ENCODE results near the gene SERPINI2. TPM values are rescaled to one million over a fixed set of nuclear protein-coding genes. Genes with fewer than 3 reads are reported as not detected.

Gene SERPINI2
- total RNA-seq, 1 experiment from 2014 or later: 0.22 TPM

- peaks cover 1 to 4% of the 10 kb centered on the region in 2 experiments for H3K4me1 Mint-ChIP-seq
Observed at GRCh38 chr3:167445491-167445890, 28.4 kb downstream of the SERPINI2 start.

More at GRCh38 chr3:167445491-167445890, 28.4 kb downstream of the SERPINI2 start:
- H3K9me3 ChIP-seq (ENCODE audit: control insufficient read depth, low read depth, low read length): no peaks in the 10 kb centered on the region
- H3K23ac ChIP-seq (ENCODE audit: insufficient read length, low read depth, low read length): no peak overlapping the region
- H2BK120ac ChIP-seq (ENCODE audit: low read depth, low read length, poor library complexity, severe bottlenecking): no peak overlapping the region
- no peak overlapping the region for H3K4ac ChIP-seq (ENCODE audit: low read depth, low read length)
- H2BK20ac ChIP-seq (ENCODE audit: low read depth, low read length, poor library complexity, severe bottlenecking): no peak overlapping the region
- H3K56ac ChIP-seq (ENCODE audit: insufficient read length, low read depth, low read length): no peak overlapping the region
- no peaks in the 10 kb centered on the region for H4K20me1 ChIP-seq (ENCODE audit: control insufficient read depth, insufficient read depth, insufficient read length)
- H2AFZ ChIP-seq (ENCODE audit: low read length): no peak overlapping the region
- no peaks in the 10 kb centered on the region for H3K23me2 ChIP-seq (ENCODE audit: insufficient read length, low read depth, low read length, poor library complexity, severe bottlenecking)
- no peaks in the 10 kb centered on the region for H3K4me1 ChIP-seq (ENCODE audit: insufficient read depth, low read length)
- no peak overlapping the region for H2BK15ac ChIP-seq (ENCODE audit: low read depth, low read length)
- TF ChIP-seq, protein P1, sequence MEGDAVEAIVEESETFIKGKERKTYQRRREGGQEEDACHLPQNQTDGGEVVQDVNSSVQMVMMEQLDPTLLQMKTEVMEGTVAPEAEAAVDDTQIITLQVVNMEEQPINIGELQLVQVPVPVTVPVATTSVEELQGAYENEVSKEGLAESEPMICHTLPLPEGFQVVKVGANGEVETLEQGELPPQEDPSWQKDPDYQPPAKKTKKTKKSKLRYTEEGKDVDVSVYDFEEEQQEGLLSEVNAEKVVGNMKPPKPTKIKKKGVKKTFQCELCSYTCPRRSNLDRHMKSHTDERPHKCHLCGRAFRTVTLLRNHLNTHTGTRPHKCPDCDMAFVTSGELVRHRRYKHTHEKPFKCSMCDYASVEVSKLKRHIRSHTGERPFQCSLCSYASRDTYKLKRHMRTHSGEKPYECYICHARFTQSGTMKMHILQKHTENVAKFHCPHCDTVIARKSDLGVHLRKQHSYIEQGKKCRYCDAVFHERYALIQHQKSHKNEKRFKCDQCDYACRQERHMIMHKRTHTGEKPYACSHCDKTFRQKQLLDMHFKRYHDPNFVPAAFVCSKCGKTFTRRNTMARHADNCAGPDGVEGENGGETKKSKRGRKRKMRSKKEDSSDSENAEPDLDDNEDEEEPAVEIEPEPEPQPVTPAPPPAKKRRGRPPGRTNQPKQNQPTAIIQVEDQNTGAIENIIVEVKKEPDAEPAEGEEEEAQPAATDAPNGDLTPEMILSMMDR (conservative IDR thresholded peaks at IDR 0.05): no peak
- H3K9ac ChIP-seq (ENCODE audit: extremely low read depth, insufficient read length, low read length): no peak overlapping the region
- Mint-ChIP-seq H3K27ac (no peak overlapping the region), H3K4me3 (no peak overlapping the region), H3K27me3 (ENCODE audit: low read depth) (no peaks in the 10 kb centered on the region), H3K9me3 (peaks cover 0 to 3% of the 10 kb centered on the region in 2 experiments; a peak in 2 of 5 replicates), H3K36me3 (ENCODE audit: insufficient read depth in 1 of 3, low read depth in 3 of 3) (peaks cover 0 to 4% (median 2%) of the 10 kb centered on the region in 3 experiments; a peak in 3 of 7 replicates)
- H3K18ac ChIP-seq (ENCODE audit: insufficient read length, low read depth, low read length): no peak overlapping the region
- H2AK5ac ChIP-seq (ENCODE audit: insufficient read length, low read length): no peak overlapping the region
- DNase-seq: no peak
- no peak overlapping the region for H2BK5ac ChIP-seq (ENCODE audit: insufficient read length, low read length)
- H4K8ac ChIP-seq (replicated peaks; ENCODE audit: insufficient read length, low read depth, low read length): no peak overlapping the region
- no peak overlapping the region for H4K91ac ChIP-seq (ENCODE audit: insufficient read length, low read depth, low read length)
- no peak overlapping the region for H3K14ac ChIP-seq (ENCODE audit: insufficient read depth, low read length)
- no peaks in the 10 kb centered on the region for H3K79me1 ChIP-seq (ENCODE audit: insufficient read depth, low read depth, low read length, poor library complexity, severe bottlenecking)
- no peaks in the 10 kb centered on the region for H3K79me2 ChIP-seq (ENCODE audit: insufficient read depth, low read length)
- H4K5ac ChIP-seq (ENCODE audit: insufficient read length, low read depth, low read length): no peak overlapping the region
- no peak overlapping the region for H3K27ac ChIP-seq (ENCODE audit: insufficient read length, low read depth, low read length)
- no peak overlapping the region for H2BK12ac ChIP-seq (ENCODE audit: insufficient read length, low read depth, low read length)
- no peak overlapping the region for H3K4me2 ChIP-seq (ENCODE audit: insufficient read depth, insufficient read length, low read length)
- H3T11ph ChIP-seq (ENCODE audit: low read length): no peak overlapping the region
- H3K27me3 ChIP-seq (ENCODE audit: insufficient read depth, low read length): no peaks in the 10 kb centered on the region
